Measurements from ENCODE around the gene NAGS.
"Not testable (repeated sequence)": the region's sequence is repeated elsewhere in the genome, so short reads cannot be mapped to it uniquely, and the experiment has no call there.

Gene NAGS

GRCh38 chr17:44004077-44004760 lies at the start of gene NAGS:
Gene NAGS, plus strand, starts transcription at chr17:44004622. Its CDS starts 42 bp downstream, at chr17:44004664.
- no peak for TF ChIP-seq CTCF (IDR thresholded peaks at IDR 0.05; ENCODE audit: low read depth, low read length)
- DNase-seq (ENCODE audit: extremely low read depth, low read depth), result no peak

- DNase-seq (ENCODE audit: extremely low read depth, low read depth), result no peak
- TF ChIP-seq CTCF (IDR thresholded peaks at IDR 0.05; ENCODE audit: low read depth, low read length), result no peak
These were observed 48.2 kb upstream of the NAGS start for GRCh38 chr17:43956222-43956621.

GRCh38 chr17:43958748-43959352 lies 45.6 kb upstream of the NAGS start:
- no peak for DNase-seq (ENCODE audit: extremely low read depth, low read depth)
- no peak for TF ChIP-seq CTCF (IDR thresholded peaks at IDR 0.05; ENCODE audit: low read depth, low read length)

- not testable (repeated sequence) for DNase-seq (ENCODE audit: extremely low read depth, low read depth)
These were observed 43.1 kb upstream of the NAGS start for GRCh38 chr17:43961292-43961691.

- no peak for TF ChIP-seq CTCF (IDR thresholded peaks at IDR 0.05; ENCODE audit: low read depth, low read length)
- no peak for DNase-seq (ENCODE audit: extremely low read depth, low read depth)
These were observed 42.5 kb upstream of the NAGS start for GRCh38 chr17:43961954-43962353.

GRCh38 chr17:43962479-43962878 lies 41.9 kb upstream of the NAGS start:
- no peak for TF ChIP-seq CTCF (IDR thresholded peaks at IDR 0.05; ENCODE audit: low read depth, low read length)
- DNase-seq (ENCODE audit: extremely low read depth, low read depth), result no peak

GRCh38 chr17:43966276-43966675 lies 38.1 kb upstream of the NAGS start:
- no peak for TF ChIP-seq CTCF (IDR thresholded peaks at IDR 0.05; ENCODE audit: low read depth, low read length)
- DNase-seq (ENCODE audit: extremely low read depth, low read depth), result no peak
